HG02885 (cell line): ENCODE results near the gene MED9.

Source experiments
- ATAC-seq: cut with Tn5 transposase; IDR thresholded peaks from one replicate; pipeline ENCODE4 v1.9.1; 2021; ENCODE audit warnings: mild to moderate bottlenecking; ENCODE audit not compliant: unreplicated experiment, poor library complexity

MED9 gene

DNA sequence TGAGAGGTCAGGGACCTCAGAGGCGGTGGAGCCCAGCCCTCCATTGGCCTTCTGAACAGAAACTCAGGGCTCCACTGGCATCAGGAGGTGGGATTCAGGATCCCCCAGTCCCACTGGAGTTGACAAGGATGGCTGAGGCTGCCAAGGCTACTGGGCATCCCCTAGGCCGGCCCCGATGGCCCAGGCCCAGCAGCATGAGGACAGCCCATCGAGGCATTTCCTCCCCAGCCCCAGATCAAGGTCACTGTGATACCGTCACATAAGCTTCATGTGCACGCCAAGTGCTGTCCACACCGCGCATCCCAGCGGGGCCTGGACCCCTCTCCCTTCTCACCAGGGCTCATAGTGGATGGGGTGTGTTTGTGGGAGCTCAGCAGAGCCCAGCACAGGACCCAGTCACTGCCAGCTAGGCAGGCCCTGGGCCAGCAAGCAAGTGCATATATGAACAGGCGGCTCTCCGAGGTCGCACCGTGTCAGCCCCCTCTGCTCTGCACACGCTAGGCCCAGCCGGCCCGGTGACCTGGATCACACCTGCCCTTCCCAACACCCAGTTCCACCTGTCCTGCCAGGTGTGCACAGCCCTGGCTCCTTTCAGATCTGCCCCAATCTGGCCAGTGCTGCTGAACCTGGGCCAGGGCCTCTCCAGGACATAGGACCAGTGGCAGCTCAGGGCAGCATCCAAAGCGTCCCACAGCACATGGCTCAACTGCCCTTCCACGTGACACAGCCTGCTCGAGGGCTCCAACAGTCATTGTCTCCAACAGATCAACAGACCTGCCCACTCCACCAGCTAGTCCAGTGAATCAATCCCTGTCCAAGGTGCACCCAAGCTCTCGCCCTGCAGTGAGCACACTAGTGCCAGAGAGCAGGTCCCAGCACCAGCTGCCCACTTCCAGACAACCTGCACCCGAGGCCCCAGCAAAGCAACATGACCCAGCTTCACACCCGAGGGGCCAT is 52.2 kb downstream of the MED9 start:
- no peak for ATAC-seq

DNA sequence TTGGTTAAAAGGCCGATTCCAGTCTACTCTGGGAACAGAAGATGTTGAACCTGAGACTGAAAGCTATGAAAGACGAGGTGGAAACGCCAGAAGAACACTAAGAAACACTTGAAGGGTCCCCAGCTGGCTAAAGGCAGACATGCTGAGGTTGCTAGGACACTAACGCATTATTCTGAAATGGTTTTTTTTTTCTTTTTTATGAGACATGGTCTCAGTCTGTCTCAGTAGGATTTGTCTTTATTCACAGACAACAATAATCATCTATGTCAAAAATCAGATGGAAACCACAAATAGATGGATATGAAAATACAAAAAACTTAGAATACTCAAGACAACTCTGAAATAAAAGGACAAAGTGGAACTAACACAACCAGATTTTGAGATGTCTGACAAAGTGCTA is 54.4 kb downstream of the MED9 start:
- no peak for ATAC-seq

DNA sequence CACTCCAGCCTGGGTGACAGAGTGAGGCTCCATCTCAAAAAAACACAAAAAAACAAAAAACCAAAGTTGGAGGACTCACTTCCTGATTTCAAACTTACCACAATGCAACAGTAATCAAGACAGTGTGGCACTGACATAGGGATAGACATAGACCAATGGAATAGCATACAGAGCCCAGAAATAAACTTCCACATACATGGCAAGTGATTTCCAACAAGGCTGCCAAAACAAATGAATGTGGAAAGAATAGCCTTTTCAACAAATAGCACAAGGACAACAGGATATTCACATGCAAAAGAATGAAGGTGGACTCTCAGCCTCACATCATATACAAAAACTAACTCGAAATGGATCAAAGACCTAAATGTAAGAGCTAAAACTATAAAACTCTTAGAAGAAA is 56.2 kb downstream of the MED9 start:
- ATAC-seq: no peak

DNA sequence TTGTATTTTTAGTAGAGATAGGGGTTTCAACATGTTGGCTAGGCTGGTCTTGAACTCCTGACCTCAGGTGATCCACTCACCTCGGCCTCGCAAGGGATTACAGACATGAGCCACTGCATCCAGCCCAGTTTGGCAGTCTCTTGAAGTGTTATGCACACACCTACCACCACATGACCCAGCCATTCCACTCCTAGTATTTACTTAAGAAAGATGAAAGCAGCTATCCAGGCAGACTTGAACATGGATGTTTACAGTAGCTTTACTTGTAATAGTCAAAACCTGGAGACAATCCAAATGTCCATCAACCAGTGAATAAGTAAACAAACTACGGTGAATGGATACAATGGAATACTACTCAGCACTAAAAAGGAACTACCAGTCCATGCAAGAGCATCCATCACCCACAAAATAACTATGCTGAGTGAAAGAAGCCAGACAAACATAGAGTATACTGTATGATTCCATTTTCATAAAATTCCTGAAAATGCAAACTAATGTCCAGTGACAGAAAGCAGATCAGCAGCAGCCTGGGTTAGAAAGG is 57.2 kb downstream of the MED9 start:
- no peak for ATAC-seq

DNA sequence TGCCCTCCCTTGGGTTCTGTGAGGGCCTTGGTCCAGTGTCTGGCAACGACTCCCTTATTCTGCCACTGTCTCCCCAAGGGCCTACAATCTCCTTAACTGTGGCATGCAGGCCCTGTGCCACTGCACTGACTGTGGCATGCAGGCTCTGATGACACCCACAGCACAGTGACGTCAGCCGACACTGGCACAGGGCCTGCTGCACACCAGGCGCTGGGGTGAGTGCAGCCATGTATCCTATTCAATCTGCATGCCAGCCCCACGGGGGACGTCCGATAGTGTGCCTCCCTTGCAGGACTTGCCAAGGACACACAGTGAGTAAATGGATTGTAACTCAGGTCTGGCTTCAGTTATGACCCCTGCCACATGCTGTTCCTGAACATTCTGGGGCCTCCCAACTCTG is 59.2 kb downstream of the MED9 start:
- no peak for ATAC-seq

DNA sequence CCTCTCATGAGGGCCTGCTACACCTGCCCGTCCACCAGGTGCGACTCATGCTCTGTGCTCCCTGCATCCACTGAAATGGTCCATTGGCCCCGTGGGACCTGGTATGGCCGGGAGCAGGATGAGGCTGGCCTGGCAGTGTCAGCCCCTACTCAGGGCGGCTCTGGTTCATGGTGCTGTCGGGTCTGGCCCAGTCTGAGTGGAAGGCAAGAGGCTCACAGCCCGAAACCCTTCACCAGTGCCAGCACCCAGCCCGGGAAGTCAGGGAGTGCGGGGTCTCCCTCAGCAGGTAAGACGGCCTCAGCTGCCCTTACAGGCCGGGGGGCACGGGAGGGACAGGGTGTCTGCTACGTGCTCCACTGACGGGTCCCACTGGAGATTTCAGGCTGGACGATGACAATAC is 59.9 kb downstream of the MED9 start:
- no peak for ATAC-seq

DNA sequence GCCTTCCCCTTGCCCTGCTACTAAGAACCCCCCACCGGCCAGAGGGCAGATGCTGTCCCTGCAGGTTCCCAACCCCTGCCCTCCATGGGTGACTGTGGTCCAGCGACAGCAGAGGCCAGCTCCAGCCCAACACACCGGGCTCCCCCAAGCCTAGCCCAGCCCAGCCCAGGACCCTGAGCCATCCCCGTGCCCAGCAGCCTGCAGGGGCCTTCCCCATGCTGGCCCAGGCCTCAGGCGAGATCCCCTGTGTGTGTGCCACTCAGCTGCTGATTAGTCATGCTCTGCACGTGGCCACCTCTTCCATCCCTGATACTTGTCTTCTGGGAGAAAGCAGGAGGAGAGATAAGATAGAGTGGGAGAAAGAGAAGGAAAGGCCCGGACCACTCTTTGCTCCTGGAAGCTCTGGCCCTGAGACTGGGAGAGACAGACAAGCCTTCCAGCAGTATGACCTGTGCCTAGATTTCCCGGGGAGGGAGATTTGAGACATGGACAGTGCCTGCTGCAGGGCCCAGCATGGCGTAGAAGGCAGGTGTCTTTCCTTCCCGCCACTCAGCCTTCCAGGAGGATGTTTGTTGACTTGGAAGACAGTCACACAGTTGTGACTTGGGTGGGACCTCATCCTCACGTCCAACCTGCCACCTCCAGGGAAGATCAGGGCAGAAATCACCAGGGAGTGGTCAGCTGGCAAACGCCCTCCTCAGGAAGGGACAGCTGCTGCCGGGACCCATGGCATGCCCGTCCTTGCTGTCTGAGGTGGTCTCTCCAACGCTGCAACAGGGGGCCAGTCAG is 60.7 kb downstream of the MED9 start:
- no peak for ATAC-seq

DNA sequence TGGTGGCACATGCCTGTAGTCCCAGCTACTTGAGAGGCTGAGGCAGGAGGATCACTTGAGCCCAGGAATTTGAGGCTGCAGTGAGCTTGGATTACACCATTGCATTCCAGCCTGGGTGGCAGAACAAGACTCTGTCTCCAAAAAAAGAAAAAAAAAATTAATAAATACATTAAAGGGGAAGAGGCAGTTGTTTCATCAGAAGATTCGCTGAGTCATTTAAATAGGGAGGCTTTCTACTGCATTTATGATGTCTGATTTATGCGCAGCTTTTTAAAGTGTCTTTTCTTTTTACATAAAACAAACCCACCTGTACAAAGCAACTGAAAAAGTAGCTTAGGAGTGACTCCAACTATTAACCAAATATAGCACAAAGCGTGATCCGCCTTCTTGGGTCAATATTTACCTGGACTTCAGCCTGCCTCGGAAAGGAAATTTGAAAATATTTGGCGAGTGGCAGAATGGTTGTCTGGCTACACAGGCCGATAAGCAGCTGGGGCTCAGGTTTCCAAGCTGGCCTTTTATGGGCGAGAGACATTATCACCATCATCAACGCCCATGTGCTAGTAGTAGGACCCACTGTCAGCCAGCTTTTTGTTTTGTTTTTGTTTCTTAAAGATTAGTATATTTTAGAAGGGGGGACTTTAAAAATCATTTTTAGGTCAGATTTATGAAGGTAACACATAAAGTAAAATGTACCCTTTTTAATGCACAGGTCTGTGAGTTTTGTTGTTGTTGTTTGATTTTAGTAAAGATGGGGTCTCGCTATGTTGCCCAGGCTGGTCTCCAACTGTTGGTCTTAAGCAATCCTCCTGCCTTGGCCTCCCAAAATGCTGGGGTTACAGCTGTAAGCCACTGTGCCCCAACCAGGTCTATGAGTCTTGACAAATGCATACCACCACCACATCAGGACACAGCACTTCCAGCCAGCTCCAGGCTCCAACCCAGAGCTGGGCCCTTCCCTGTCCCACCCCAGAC is 61.9 kb downstream of the MED9 start:
- no peak for ATAC-seq

DNA sequence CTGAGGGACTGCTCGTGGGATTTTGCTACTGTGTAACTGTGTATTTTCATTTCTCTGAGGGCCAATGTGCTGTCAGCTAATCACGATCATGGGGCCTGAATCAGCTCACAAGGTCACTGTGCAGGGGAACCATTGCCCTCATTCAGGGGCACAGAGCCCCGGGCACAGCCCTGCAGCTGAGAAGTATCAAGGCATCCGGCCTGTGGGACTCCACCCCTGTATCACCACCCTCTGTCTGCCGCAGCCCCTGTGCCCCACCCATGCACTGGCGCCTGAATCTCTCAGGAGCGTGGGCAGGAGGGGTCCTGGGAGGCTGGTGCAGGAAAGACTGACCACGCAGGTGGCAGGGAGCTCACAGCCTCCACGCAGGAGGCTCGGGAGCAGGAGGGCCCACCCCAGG is 62.8 kb downstream of the MED9 start:
- no peak for ATAC-seq

DNA sequence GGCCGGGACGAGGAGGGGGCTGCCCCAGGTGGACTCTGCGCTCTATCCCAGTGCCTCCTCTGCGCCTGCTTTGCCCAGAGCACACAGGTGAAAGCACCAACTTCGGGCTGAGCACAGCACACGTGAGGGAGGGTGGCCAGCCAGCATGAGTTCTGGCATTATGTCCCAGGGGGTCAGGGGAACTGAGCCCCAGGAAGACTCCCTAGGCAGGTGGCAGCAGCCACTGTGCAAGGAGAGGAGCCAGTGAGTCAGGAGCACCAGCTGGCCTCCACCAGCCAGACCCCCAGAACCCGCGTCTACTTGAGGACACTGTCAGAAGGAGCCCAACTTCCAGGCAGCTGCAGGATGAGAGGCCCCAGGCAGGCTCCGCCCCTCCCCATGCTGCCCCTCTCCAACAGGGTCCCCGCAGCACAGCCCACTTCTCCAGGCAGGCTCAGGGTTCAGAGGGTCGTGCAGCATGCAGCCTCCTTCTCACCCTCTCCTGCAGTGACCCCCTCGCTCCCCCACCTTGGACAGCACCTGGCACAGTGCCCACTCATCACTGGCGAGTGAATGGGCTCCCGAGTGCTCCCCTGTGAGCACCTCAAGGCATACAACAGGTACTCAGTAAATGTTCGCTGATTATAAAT is 63.6 kb downstream of the MED9 start:
- no peak for ATAC-seq

DNA sequence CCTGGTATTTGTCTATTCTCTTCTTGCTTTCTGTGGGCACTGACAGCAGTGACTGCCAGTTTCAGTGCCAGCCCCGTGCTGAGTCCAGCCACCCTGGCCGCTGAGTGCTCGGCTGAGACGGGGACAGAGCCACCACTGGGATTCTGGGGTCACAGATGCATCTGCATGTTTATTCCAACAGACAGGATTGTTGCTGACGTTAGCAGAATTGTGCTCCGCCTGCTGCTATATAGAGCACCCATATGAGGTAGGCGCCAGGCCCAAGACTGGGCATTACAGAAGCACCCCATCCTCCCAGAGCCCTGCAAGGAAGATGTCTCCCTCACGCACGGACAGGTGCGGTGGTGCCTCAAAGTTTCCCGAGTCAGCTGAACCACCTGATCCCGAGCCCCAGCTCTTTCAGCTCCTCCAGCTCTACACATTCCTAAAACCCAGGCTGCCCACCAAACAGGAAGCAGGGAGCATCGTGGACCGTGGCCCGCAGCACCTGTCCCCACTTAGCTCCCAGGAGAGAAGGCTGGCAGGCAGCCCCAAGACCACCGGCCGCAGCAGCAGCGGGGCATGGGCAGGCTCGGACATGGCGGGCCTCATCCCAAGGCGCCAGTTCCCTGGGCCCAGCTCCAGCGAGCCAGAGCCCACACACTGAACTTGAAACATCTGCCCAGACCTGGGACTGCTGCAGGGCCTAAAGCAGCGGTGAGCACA is 64.3 kb downstream of the MED9 start:
- no peak for ATAC-seq

DNA sequence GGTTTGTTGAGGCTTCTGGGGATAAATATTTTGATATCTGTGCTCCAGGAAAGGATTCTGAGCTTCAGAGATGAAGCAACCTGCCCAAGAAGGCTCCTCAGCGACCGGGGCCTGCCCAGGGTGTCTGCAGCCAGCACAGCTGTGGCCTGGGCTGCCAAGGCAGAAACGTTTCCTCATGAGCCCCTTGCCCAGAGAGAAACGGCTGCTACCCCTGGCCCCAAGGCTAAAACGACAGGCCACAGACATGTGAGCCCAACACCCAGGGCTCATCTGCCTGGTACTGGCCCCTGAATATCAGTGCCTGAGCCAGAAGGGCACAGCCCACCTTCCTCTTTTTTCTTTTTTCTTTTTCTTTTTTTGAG is 64.8 kb downstream of the MED9 start:
- ATAC-seq: no peak
